Measurements from ENCODE around the gene RPS6KA2. TPM values are rescaled to one million over a fixed set of nuclear protein-coding genes. Genes with fewer than 3 reads are reported as not detected.
A peak's percentile ranks its signal among the peaks of the same experiment; 100 is the strongest.

RPS6KA2 gene
- total and polyA plus RNA-seq, 9 donors = 24.4 to 75.5 (median 48.1) TPM

DNA sequence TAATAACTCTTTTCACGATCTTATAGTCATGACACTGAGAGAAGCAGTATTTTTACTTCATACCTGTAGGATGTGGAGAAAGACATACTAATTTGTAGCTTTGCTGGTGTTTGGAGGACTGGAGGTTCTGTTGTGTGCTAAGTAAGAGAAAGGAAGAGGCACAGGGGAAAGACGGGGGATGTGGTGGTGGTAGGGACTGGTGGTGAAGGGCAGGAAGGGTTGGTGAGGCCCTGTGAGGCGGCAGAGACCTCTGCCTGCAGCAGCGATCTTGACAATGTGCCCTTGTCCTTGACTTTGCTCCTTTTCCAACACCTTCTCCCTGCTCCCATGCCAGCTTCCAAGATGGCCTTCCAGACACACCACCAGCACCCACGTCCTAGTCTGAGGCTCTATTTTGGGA is 211.7 kb downstream of the RPS6KA2 start:
- DNase-seq = peak in 1 of 5 donors; percentile 3
- Histone ChIP-seq H3K4me3 (no peak overlapping the region), H3K9me3 (no peaks in the 10 kb centered on the region), H3K4me1 (ENCODE audit: insufficient read depth) (no peaks in the 10 kb centered on the region), H3K36me3 (no peaks in the 10 kb centered on the region), H3K27ac (no peak overlapping the region), H3K27me3 (no peaks in the 10 kb centered on the region)
- TF ChIP-seq, protein P1, sequence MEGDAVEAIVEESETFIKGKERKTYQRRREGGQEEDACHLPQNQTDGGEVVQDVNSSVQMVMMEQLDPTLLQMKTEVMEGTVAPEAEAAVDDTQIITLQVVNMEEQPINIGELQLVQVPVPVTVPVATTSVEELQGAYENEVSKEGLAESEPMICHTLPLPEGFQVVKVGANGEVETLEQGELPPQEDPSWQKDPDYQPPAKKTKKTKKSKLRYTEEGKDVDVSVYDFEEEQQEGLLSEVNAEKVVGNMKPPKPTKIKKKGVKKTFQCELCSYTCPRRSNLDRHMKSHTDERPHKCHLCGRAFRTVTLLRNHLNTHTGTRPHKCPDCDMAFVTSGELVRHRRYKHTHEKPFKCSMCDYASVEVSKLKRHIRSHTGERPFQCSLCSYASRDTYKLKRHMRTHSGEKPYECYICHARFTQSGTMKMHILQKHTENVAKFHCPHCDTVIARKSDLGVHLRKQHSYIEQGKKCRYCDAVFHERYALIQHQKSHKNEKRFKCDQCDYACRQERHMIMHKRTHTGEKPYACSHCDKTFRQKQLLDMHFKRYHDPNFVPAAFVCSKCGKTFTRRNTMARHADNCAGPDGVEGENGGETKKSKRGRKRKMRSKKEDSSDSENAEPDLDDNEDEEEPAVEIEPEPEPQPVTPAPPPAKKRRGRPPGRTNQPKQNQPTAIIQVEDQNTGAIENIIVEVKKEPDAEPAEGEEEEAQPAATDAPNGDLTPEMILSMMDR (IDR thresholded peaks at IDR 0.05) = no peak
- TF ChIP-seq EP300 (IDR thresholded peaks at IDR 0.05) = no peak
- TF ChIP-seq POLR2A (IDR thresholded peaks at IDR 0.05) = no peak
- intact Hi-C loops (cut with DNase I) = no loop called here
- 83 to 89% (median 88%) methylated on average over 5 of the region's 5 CpGs for WGBS, 3 donors

- no peaks in the 10 kb centered on the region for H3K27me3 ChIP-seq
- no peak overlapping the region for H3K4me3 ChIP-seq
- no peaks in the 10 kb centered on the region for H3K36me3 ChIP-seq
- 92 to 93% (median 93%) methylated on average over 17 of the region's 17 CpGs for WGBS, 3 donors
- DNase-seq = no peak
- peaks cover 1% of the 10 kb centered on the region for H3K4me1 ChIP-seq (ENCODE audit: insufficient read depth)
- no peak overlapping the region for H3K27ac ChIP-seq
- TF ChIP-seq EP300 (IDR thresholded peaks at IDR 0.05) = no peak
- TF ChIP-seq, protein P1 (IDR thresholded peaks at IDR 0.05) = no peak
- H3K9me3 ChIP-seq = no peaks in the 10 kb centered on the region
- intact Hi-C loops (cut with DNase I) = no loop called here
Measured at GRCh38 chr6:166413491-166413951, 213.5 kb downstream of the RPS6KA2 start.

- peaks cover 1% of the 10 kb centered on the region for H3K4me1 ChIP-seq (ENCODE audit: insufficient read depth)
- H3K9me3 ChIP-seq = no peaks in the 10 kb centered on the region
- intact Hi-C loops (cut with DNase I) = no loop called here
- no peaks in the 10 kb centered on the region for H3K36me3 ChIP-seq
- no peak overlapping the region for H3K27ac ChIP-seq
- H3K27me3 ChIP-seq = no peaks in the 10 kb centered on the region
- no peak overlapping the region for H3K4me3 ChIP-seq
- DNase-seq = peak in 1 of 5 donors; percentile 14
- TF ChIP-seq POLR2A (IDR thresholded peaks at IDR 0.05) (no peak), EP300 (IDR thresholded peaks at IDR 0.05) (no peak)
- TF ChIP-seq, protein P1 (IDR thresholded peaks at IDR 0.05) = no peak
- 89 to 94% (median 94%) methylated on average over 13 of the region's 13 CpGs for WGBS, 3 donors
Measured at GRCh38 chr6:166412911-166413384, 214.1 kb downstream of the RPS6KA2 start.

- TF ChIP-seq, protein P1 (IDR thresholded peaks at IDR 0.05) = no peak
- no peak for TF ChIP-seq EP300 (IDR thresholded peaks at IDR 0.05)
- TF ChIP-seq POLR2A (IDR thresholded peaks at IDR 0.05) = no peak
- no peaks in the 10 kb centered on the region for H3K27me3 ChIP-seq
- 91 to 93% (median 93%) methylated on average over 49 of the region's 49 CpGs for WGBS, 3 donors
- peaks cover 1% of the 10 kb centered on the region for H3K4me1 ChIP-seq (ENCODE audit: insufficient read depth)
- H3K9me3 ChIP-seq = no peaks in the 10 kb centered on the region
- H3K36me3 ChIP-seq = no peaks in the 10 kb centered on the region
- H3K4me3 ChIP-seq = no peak overlapping the region
- no peak for DNase-seq
- no peak overlapping the region for H3K27ac ChIP-seq
- intact Hi-C loops (cut with DNase I) = no loop called here
Measured at GRCh38 chr6:166412156-166412910, 214.7 kb downstream of the RPS6KA2 start.
